Erythroblast (primary cell): ENCODE measurements around the gene ABCD1.
"Not testable (repeated sequence)": the region's sequence is repeated elsewhere in the genome, so short reads cannot be mapped to it uniquely, and the experiment has no call there.

ENCODE experiments used
- DNase-seq, 2 experiments: peaks; one replicate each; lab custom pipeline; 2025; lab: John Stamatoyannopoulos, UW
- GATA1 ChIP-seq: IDR thresholded peaks from 2 replicates; pipeline ENCODE4 v1.6.1; 2011; ENCODE audit warnings: low read depth, mild to moderate bottlenecking, control low read depth, low read length, moderate library complexity
- POLR2A ChIP-seq: IDR thresholded peaks from 2 replicates; pipeline ENCODE4 v1.6.1; 2011; ENCODE audit warnings: mild to moderate bottlenecking, low read length

ABCD1 gene

DNA sequence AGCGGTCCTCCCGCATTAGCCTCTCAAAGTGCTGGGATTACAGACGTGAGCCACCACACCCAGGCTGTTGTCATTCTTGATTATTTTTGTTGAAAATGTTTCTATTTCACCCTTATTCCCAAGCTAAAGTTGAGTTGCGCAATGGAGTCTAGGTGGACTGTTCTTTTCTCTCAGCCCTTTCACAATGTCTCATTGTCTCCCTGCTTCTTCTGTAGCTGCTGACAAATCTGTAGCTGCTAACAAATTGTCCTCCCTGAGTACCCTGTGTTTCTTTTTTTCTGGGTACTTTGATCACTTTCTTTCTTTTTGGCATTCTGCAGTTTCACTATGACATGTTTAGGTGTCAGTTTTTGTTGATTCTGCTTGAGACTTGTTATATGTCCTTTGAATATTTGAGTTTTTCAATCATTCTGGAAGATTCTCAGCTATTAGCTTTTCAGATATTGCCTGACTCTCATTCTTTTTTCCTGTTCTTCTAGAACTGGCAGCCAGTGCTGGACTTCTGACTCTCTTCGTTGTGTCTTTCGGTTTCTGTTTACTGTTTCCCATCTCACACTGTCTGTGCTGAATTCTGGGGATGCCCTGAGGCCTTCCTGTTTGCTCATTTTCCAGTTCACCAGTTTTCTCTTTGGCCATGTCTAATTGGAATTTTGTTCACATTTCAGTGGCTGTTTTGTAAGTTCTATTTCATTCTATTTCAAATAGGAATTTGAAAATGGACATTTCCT lies 6.6 kb downstream of the ABCD1 start:
- no peak for DNase-seq
- TF ChIP-seq POLR2A (no peak), GATA1 (no peak)

DNA sequence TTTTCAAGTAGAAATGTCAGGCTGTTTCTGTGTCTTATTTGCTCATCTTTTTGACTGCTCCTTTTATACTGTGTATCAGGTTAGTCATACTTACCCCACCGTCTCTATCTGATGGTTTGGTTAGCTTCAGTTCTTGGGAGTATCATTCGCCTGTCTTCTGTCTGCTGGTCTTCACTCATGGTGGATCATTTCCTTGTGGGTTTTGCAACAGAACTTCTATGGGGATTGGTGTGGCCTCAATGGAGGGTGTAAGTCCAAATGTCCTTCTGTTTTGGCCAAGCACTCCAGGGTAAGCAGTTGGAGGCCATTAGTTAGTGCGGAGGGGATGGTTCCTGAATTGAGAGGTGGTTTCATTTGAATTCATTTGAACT lies 7.2 kb downstream of the ABCD1 start:
- TF ChIP-seq POLR2A (no peak), GATA1 (no peak)
- no peak for DNase-seq

DNA sequence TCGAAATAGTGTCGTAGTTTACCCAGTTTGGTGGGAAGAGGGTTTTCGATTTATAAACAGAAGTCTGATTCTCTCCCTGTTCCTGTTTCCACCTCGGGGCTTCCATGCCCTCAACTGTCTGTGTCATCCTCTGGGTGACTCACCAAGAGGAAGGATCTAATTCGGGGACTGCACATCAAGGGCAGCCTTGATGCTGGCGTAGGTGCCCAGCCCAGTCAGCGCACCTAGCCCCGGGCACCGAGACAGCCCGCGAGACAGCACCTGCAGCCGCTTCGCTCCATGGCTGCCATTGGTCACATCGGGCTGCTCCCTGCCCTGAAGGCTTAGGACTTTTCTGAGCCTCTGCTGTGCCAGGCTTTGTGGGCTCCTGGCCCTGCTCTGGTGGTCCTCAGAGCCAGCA lies 7.7 kb downstream of the ABCD1 start:
- DNase-seq, result no peak

DNA sequence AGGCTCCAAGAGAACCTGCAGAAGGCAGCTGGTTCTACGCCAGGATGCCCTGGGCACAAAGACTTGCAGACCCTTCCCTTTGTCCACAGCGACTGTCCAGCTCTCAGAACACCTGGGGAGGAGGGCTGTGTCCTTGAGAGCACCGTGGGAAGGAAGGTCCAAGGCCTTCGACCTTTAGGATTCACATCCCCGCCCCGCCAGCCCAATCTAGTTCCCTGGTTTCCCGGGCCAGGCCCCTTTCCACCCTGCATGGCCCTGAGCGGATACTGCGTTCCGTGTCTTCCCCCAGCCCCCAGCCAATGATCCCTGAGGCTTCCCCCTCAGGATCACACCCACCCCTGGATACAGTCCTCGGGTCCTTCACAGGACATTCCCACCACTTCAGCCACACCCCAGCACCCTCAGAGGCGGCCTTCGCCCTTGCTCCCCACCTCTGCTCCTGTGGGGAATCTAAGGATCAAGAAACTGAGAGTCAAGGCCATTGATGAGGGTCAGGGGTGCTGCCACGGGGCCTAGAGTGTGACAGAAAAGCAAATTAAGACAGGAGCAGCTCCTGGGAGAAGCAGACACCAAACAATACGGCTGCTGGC lies 9.1 kb downstream of the ABCD1 start:
- TF ChIP-seq POLR2A (no peak), GATA1 (no peak)
- DNase-seq, result no peak

More for the DNA sequence above, 7.7 kb downstream of the ABCD1 start:
- TF ChIP-seq POLR2A (no peak), GATA1 (no peak)

DNA sequence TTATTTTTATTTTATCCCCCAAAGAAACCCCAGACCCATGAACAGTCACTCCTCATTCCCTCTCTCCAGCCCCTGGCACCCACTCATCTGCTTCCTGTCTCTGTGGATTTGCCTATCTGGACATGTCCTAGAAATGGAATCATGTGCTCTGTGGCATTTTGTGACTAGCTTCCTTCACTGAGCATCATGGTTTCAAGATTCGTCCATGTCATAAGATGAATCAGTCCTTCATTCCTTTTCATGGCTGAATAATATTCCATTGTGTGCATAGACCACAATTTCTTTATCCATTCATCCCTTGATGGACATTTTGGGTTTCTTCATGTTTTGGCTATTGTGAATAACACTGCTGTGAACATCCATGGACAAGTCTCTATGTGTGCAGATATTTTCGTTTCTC lies 10.2 kb downstream of the ABCD1 start:
- no peak for DNase-seq
- TF ChIP-seq POLR2A (no peak), GATA1 (no peak)

DNA sequence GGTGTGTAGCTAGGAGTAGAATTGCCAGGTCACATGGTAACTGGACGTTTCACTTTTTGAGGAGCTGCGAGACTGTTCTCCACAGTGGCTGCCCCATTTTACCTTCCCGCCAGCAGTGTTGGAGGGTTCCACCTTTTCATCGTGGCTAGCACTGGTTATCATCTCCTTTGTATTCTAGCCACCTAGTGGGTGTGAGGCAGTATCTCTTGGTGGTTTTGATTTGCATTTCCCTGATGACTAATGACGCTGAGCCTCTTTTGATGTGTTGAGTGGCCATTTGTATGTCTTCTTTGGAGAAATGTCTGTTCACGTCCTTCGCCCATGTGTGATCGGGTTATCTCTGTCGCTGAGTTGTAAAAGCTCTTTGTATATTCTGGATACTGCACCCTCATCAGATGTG lies 10.6 kb downstream of the ABCD1 start:
- TF ChIP-seq GATA1, result no peak
- no peak for TF ChIP-seq POLR2A
- DNase-seq, result no peak

DNA sequence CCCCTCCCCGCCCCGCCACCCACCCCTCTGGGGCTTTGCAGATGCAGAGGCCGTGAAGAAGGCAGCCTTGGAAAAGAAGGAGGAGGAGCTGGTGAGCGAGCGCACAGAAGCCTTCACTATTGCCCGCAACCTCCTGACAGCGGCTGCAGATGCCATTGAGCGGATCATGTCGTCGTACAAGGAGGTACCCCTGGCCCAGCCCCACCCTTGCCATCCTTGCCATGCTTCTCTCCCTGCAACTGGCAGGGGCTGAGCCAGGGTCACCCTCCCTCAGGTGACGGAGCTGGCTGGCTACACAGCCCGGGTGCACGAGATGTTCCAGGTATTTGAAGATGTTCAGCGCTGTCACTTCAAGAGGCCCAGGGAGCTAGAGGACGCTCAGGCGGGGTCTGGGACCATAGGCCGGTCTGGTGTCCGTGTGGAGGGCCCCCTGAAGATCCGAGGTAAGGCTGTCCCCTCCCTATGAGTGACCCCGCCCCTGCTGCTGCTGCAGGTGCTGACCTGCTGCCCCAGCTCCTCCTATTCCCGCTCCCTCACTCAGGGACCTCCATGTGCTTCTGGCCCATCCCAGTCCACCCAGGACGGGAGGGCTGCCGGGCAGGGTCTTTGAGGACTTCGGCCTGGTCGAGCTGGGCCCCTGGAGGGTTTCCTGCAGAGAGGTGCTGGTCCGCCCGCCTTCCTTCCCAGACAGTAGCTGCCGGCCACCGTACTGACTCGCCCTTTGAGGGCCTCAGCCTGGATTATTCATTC lies 11.6 kb downstream of the ABCD1 start:
- TF ChIP-seq GATA1 (no peak), POLR2A (no peak)

DNA sequence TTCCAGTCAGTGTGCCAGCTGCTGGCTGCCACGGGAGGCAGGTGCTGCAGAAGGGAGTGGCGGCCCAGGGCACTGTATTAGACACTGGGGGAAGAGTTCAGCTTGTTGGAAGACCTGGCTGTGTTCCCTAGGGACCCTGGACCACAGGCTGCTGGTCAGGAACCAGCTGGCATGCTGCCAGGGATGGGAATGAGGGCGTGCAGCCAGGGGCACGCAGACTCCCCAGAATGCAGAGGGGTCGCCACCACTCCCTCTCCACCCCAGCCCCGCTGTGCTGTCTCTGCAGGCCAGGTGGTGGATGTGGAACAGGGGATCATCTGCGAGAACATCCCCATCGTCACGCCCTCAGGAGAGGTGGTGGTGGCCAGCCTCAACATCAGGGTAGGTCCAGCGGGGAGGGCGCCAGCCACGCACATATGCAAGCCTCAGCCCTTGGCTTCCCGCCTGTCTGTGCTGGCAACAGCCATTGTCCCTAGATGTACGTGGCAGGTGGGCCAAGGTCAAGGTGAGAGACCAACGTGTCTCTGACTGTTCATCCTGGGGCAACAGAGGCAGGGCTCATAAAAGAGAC lies 12.3 kb downstream of the ABCD1 start:
- no peak for DNase-seq
- TF ChIP-seq GATA1 (no peak), POLR2A (no peak)

More for the DNA sequence above, 11.6 kb downstream of the ABCD1 start:
- DNase-seq, result no peak

DNA sequence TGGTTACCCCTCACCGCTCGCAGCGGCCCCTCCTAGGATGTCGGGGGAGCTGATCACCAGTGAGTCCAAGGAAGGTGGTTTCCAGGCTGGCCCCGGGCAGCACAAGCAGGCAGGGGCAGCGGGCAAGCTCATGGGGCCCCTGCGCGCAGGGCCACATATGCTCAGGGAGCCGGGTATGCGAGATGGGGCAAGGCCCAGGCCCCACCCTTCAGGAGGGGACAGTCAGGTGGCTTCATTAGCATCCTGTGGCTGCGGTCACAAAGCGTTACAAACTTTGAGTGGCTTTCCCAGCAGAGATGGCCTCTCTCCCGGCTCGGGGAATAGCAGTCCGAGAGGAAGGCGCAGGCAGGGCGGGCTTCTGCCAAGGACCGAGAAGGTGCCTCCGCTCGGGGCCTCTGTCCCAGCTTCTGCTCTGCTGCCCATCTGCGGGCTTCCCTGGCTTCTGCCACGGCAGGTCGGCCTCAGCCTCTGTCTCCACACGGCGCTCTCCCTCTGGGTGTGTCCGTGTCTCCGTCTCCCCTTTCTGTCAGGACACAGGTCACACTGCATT lies 13.5 kb downstream of the ABCD1 start:
- TF ChIP-seq GATA1 (no peak), POLR2A (no peak)
- no peak for DNase-seq

DNA sequence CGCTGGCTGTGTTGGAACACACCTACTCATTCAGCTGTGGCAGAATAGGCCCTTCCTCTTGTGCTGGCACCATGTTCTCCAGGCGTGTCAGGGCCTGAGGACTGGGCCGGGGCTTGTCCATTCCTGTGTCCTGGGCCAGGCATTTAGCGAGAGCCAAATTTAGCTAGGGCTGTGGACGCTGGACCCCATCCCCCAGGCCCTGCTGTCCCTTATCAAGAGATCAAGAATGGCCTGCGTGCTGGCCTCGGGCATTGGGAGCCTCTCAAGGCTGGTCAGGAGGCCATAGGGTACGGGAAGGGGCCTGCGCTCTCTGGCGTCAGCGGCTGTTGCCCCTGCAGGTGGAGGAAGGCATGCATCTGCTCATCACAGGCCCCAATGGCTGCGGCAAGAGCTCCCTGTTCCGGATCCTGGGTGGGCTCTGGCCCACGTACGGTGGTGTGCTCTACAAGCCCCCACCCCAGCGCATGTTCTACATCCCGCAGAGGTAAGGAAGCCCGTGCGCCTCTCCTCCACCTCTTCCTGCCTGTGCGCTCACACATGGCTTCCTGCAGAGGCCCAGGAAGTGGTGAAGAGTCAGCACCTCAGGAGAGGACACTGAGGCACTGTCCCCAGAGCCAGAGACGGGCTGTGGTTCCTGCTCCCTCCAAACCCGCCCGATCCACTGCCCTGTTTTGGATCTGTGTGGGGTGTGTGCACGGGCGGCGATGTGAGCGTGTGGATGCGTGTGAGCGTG lies 15.3 kb downstream of the ABCD1 start:
- DNase-seq, result no peak
- TF ChIP-seq GATA1, result no peak
- TF ChIP-seq POLR2A, result no peak

DNA sequence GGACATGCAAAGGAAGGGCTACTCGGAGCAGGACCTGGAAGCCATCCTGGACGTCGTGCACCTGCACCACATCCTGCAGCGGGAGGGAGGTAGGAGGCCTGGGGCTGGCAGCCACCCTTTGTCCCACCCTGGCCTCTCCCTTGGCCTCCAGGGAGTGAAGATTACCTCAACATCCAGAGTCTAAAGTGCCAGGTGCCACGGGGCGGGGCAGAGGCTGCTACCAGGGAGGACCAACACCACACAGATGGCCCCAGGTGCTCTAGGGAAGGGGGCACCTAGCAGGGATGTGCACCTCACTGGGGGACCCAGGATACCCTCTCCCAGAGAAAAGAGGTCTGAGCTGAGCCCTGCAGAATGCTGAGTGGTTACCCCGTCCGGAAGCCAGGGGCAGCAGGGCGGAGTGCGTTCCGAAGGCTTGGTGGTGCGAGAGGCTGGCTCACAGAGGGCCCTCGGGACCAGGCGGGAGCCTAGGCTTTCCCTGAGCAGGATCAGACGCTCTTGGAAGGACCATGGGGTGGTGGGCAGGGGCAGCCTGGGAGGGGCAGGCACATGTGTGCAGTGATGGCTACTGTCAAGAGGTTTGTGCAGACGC lies 16.1 kb downstream of the ABCD1 start:
- TF ChIP-seq POLR2A (no peak), GATA1 (no peak)
- no peak for DNase-seq

DNA sequence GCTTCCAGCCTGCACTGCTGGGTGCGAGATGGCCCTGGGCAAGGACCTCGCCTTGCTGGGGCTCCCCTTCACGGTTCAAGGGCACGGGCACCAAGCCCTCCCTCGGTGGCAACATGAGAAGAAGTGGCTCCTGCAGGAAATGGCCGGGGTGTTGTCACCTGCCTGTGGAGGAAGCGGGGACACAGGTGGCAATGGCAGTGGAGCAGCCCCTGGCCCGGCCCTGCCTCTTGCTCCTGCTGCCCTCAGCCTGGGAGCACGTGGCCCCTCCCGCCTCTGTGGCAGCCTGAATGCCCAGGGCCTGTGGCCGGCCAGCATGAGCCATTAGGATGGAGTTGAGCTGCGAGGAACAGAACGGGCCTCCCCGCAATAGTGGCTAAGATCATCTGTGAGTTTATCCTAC lies 16.8 kb downstream of the ABCD1 start:
- TF ChIP-seq POLR2A, result no peak
- no peak for TF ChIP-seq GATA1
- no peak for DNase-seq

DNA sequence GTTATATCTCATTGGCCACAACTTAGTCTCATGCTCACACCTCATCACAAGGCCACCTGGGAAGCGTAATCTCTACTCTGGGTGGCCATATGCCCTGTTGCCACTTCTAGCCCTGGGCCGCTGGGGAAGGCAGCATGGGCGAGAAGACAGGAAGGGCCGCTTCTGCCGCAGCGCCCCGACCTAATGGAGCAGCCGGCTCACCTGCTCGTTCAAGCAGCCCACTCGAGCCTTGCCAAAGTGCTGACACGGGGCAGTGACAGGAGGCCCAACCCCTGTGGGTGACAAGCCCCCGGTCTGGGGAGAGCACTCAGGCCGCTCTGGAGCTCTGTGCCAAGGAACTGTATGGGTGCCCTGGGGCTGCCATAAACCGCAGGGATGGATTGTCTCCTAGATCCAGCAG lies 17.5 kb downstream of the ABCD1 start:
- not testable (repeated sequence) for DNase-seq

DNA sequence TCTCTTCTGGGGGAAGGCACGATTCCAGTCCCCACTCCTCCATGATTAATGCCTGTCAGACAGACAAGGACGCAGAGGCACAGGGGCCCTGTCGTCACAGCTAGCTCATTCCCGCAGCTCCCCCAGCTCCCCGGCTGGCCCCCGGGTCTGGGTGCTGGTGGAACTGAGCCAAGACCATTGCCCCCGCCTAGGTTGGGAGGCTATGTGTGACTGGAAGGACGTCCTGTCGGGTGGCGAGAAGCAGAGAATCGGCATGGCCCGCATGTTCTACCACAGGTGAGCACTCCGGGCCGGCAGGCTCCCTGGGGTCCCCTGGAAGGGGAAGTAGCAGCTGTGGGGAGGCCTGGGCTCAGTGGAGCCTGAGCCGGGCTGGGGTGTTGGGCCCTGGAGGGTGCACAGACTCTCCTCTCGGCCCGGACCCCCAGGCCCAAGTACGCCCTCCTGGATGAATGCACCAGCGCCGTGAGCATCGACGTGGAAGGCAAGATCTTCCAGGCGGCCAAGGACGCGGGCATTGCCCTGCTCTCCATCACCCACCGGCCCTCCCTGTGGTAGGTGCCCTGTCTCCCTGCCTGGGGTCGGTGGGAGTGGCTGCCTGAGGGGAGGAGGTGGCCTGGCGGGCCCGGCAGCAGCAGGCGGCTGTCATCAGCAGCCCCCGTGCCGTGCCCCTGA lies 18.3 kb downstream of the ABCD1 start:
- not testable (repeated sequence) for DNase-seq

DNA sequence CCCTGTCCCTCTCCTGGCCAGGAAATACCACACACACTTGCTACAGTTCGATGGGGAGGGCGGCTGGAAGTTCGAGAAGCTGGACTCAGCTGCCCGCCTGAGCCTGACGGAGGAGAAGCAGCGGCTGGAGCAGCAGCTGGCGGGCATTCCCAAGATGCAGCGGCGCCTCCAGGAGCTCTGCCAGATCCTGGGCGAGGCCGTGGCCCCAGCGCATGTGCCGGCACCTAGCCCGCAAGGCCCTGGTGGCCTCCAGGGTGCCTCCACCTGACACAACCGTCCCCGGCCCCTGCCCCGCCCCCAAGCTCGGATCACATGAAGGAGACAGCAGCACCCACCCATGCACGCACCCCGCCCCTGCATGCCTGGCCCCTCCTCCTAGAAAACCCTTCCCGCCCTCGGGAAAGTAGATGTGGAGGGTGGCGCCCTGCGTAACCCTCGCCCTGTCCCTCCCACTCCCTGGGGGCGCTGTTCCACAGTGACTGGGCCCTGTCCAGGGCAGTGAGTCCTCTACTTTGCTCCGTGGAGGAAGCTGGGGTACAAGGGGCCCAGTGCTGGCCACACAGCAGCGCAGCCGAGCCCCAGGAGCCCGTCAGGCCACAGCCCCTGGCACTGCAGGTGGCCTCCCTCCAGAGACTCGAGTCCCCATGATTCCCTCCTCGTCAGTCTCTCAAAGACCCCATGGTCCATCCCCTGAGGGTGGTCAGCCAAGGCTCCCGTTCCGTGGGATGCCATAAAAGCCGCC lies 19.0 kb downstream of the ABCD1 start:
- peak; percentile 52 to 59 for DNase-seq
